Tibial artery (tissue), 4 donors: ENCODE data around the gene ZNF823.

Experiments used
- DNase-seq, 2 donors: peaks; one replicate each; pipeline ENCODE4 v3.0.0-alpha.2; 2019
- H3K27ac ChIP-seq, 2 donors: fragments of 200-600 bp; sonication (generic) in 1 of 2; 1 replicate in 1 of 2; 2 replicates in 1 of 2; pipeline ENCODE4 v1.5.1; 2018 to 2019; ENCODE audit warnings: mild to moderate bottlenecking in 1 of 2
- H3K27me3 ChIP-seq, 2 donors: fragments of 200-600 bp; sonication (generic) in 1 of 2; one replicate each; pipeline versions ENCODE4 v1.5.1 to v1.6.0; 2016 to 2019
- H3K36me3 ChIP-seq, 3 donors: fragments of 200-600 bp; sonication (generic) in 2 of 3; one replicate each; pipeline ENCODE4 v1.5.1; 2016 to 2019; ENCODE audit warnings: mild to moderate bottlenecking in 2 of 3
- H3K4me1 ChIP-seq, 4 donors: fragments of 200-600 bp; sonication (generic) in 2 of 4; 1 replicate in 3 of 4; 2 replicates in 1 of 4; pipeline ENCODE4 v1.5.1; 2016 to 2019
- H3K4me3 ChIP-seq, 2 donors: fragments of 200-600 bp; sonication (generic) in 1 of 2; 1 replicate in 1 of 2; 2 replicates in 1 of 2; pipeline ENCODE4 v1.5.1; 2018 to 2019; ENCODE audit warnings: mild to moderate bottlenecking in 2 of 2
- H3K9me3 ChIP-seq, 3 donors: fragments of 200-600 bp; sonication (generic) in 1 of 3; one replicate each; pipeline ENCODE4 v1.5.1; 2016 to 2019
- CTCF ChIP-seq, 2 experiments: fragments of 200-600 bp in 1 of 2; fragments of 450-650 bp in 1 of 2; IDR thresholded peaks; one replicate each; pipeline ENCODE4 v1.5.1; 2017 to 2019; ENCODE audit warnings: antibody characterized with exemption in 2 of 2, mild to moderate bottlenecking in 1 of 2, moderate library complexity in 1 of 2
- intact Hi-C: fragments of 100-400 bp; cut with DNase I; formaldehyde crosslinking; loops from one replicate; pipeline ENCODE4 v1.15.0; 2023; ENCODE audit warnings: low total_unique reads

The ZNF823 gene

DNA sequence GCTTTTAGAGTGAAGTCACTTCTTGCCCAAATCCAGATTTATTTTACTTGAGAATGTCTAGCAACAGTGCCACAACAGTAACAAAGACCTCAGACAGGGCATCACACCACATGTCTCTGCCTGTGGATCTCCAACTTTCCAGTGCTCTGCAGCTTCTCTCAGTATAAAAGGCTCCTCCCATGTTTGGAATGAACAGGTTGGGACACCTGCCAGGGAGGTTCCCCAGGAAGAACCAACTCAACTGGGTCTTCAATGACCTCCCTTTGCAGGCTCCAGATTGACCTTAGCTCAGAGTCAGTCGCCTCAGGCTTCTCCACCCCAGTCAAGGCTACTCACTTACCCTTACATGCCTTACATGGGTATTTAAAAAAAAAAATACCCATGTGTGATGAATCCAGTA, 3.4 kb downstream of the ZNF823 start:
- H3K9me3 ChIP-seq = no peaks in the 10 kb centered on the region
- H3K4me1 ChIP-seq = peaks cover 0 to 25% (median 8%) of the 10 kb centered on the region in 4 donors
- no peak for TF ChIP-seq CTCF (IDR thresholded peaks at IDR 0.05)
- H3K27ac ChIP-seq = no peak overlapping the region
- intact Hi-C loops = no loop called here
- no peak for DNase-seq
- no peaks in the 10 kb centered on the region for H3K27me3 ChIP-seq
- peaks cover 0 to 7% (median 5%) of the 10 kb centered on the region in 3 donors for H3K36me3 ChIP-seq
- no peak overlapping the region for H3K4me3 ChIP-seq

GRCh38 chr19:11729586-11729985, 9.2 kb downstream of the ZNF823 start:
- no peak for TF ChIP-seq CTCF (IDR thresholded peaks at IDR 0.05)
- Histone ChIP-seq H3K36me3 (peaks cover 14 to 40% (median 26%) of the 10 kb centered on the region in 3 donors), H3K4me3 (no peak overlapping the region), H3K27ac (no peak overlapping the region), H3K27me3 (no peaks in the 10 kb centered on the region), H3K9me3 (no peaks in the 10 kb centered on the region), H3K4me1 (no peaks in the 10 kb centered on the region)
- intact Hi-C loops = no loop called here
- DNase-seq = no peak

- Histone ChIP-seq H3K27me3 (no peaks in the 10 kb centered on the region), H3K9me3 (peaks cover 0 to 49% (median 23%) of the 10 kb centered on the region in 3 donors), H3K36me3 (peaks cover 52 to 71% (median 54%) of the 10 kb centered on the region in 3 donors), H3K27ac (no peak overlapping the region), H3K4me3 (no peak overlapping the region), H3K4me1 (no peaks in the 10 kb centered on the region)
- DNase-seq = no peak
- no peak for TF ChIP-seq CTCF (IDR thresholded peaks at IDR 0.05)
- intact Hi-C loops = no loop called here
Measured at GRCh38 chr19:11722414-11722813, 16.3 kb downstream of the ZNF823 start.

DNA sequence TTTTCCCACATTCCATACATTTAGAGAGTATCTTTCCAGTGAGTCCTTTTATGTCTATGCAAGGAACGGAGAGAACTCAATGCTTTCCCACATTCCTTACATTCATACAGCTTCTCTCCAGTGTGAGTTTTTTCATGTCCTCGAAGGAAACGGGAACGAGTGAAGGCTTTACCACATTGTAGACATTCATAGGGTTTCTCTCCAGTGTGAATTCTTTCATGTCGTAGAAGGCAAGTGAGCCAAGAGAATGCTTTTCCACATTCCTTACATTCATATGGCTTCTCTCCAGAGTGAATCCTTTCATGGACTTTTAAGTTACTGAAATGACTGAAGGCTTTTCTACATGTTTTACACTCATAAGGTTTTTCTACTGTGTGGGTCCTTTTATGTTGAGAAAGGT, 17.1 kb downstream of the ZNF823 start:
- Histone ChIP-seq H3K9me3 (peaks cover 0 to 49% (median 23%) of the 10 kb centered on the region in 3 donors), H3K36me3 (peaks cover 52 to 67% (median 54%) of the 10 kb centered on the region in 3 donors), H3K27ac (no peak overlapping the region), H3K27me3 (no peaks in the 10 kb centered on the region), H3K4me3 (no peak overlapping the region), H3K4me1 (no peaks in the 10 kb centered on the region)
- no peak for TF ChIP-seq CTCF (IDR thresholded peaks at IDR 0.05)
- intact Hi-C loops = no loop called here
- DNase-seq = no peak

DNA sequence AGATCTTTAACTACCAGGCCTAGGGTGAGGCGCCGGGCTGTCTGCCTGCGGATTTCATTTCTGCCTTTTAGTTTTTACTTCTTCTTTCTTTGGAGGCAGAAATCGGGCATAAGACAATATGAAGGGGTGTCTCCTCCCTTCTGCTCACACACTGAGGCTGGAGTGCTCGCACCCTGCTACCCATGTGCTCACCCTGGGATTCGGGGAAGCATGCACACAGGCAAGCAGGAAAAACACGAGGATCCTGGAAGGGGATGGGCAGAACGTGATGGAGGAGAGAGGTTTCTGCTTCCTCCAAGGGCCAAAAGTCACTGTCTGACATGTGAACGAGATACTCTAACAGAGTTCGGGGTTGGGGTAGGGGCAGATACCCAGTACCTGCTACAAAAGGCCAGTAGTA, 28.4 kb downstream of the ZNF823 start:
- Histone ChIP-seq H3K9me3 (no peaks in the 10 kb centered on the region), H3K4me3 (no peak overlapping the region), H3K27ac (no peak overlapping the region), H3K4me1 (no peaks in the 10 kb centered on the region), H3K27me3 (no peaks in the 10 kb centered on the region), H3K36me3 (no peaks in the 10 kb centered on the region)
- TF ChIP-seq CTCF (IDR thresholded peaks at IDR 0.05) = no peak
- no peak for DNase-seq
- intact Hi-C loops = no loop called here

DNA sequence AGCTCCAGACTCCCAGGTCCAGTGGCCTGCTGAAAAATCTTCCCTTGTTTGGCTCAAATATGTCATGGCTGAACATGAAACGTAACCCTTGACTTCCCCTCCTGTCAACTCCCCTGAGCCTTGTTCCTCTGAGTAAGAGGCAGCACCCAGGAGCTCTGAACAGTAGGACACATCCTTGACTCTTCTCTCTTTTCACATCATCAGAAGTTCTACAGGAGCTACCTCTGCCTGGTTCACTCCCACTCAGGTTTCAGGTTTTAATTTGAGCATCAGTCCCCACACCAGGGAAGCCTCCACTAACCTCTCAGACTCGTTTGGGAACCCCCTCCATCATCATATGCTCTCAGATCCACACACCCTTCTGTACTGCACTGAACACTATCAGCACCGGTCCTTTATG, 30.3 kb downstream of the ZNF823 start:
- intact Hi-C loops = no loop called here
- Histone ChIP-seq H3K4me1 (no peaks in the 10 kb centered on the region), H3K36me3 (no peaks in the 10 kb centered on the region), H3K9me3 (no peaks in the 10 kb centered on the region), H3K27me3 (no peaks in the 10 kb centered on the region), H3K4me3 (no peak overlapping the region), H3K27ac (no peak overlapping the region)
- TF ChIP-seq CTCF (IDR thresholded peaks at IDR 0.05) = no peak
- no peak for DNase-seq
